Nasal cavity respiratory epithelium epithelial cell of viscerocranial mucosa (primary cell): ENCODE data around the gene MAP3K1. TPM values are rescaled to one million over a fixed set of nuclear protein-coding genes. Genes with fewer than 3 reads are reported as not detected.

Experiments
- total RNA-seq: library from RNA; depleted of rRNA; stranded (reverse); fragments of >200 nt; gene quantifications from 2 replicates; pipeline ENCODE4 v1.2.3, GENCODE V29; 2014

The MAP3K1 gene
- total RNA-seq: 14.4 and 28.5 TPM in 2 replicates

GRCh38 chr5:56814963-56815657, at the start of gene MAP3K1:
Gene MAP3K1, plus strand, starts transcription at chr5:56815549. Its CDS starts 25 bp downstream, at chr5:56815574.

GRCh38 chr5:56909294-56910209, 94.2 kb downstream of the MAP3K1 start, which contains the start of gene SETD9:
Gene SETD9, plus strand, starts transcription at chr5:56909596. Its CDS starts 50 bp downstream, at chr5:56909646.

Other genes with a start within 250 kb of the MAP3K1 start
- 8.8 and 13.7 TPM in 2 replicates for gene SETD9, start 94.0 kb downstream of the MAP3K1 start, total RNA-seq
- gene MIER3, start 136.6 kb downstream of the MAP3K1 start, total RNA-seq: 15.0 and 21.6 TPM in 2 replicates